Endodermal cell (in vitro differentiated cells): ENCODE results near the gene ENTPD2. TPM values are rescaled to one million over a fixed set of nuclear protein-coding genes. Genes with fewer than 3 reads are reported as not detected.

Source experiments
- DNase-seq: peaks from one replicate; pipeline ENCODE4 v3.0.0-alpha.2; 2017
- H3K27ac ChIP-seq: 2 replicates; pipeline ENCODE4 v1.5.1; 2013; ENCODE audit warnings: mild to moderate bottlenecking, low read depth, low read length, moderate library complexity
- H3K27me3 ChIP-seq: 2 replicates; pipeline ENCODE4 v1.6.1; 2013; ENCODE audit warnings: mild to moderate bottlenecking, low read length, moderate library complexity; ENCODE audit not compliant: insufficient read depth, control insufficient read depth, poor library complexity, severe bottlenecking
- H3K36me3 ChIP-seq: 2 replicates; pipeline ENCODE4 v1.7.0; 2013; ENCODE audit warnings: mild to moderate bottlenecking, low read length, moderate library complexity; ENCODE audit not compliant: control insufficient read depth, insufficient read depth
- H3K4me1 ChIP-seq: one replicate; pipeline ENCODE4 v1.7.0; 2013; ENCODE audit warnings: low read length; ENCODE audit not compliant: control insufficient read depth, insufficient read depth
- H3K4me3 ChIP-seq: 2 replicates; pipeline ENCODE4 v1.5.1; 2013; ENCODE audit warnings: mild to moderate bottlenecking, low read length, moderate library complexity
- H3K9ac ChIP-seq: 2 replicates; pipeline ENCODE4 v1.6.1; 2013; ENCODE audit warnings: mild to moderate bottlenecking, low read length, moderate library complexity; ENCODE audit not compliant: poor library complexity, severe bottlenecking; ENCODE audit errors: extremely low read depth
- H3K9me3 ChIP-seq: 2 replicates; pipeline ENCODE4 v1.6.1; 2013; ENCODE audit warnings: mild to moderate bottlenecking, low read length, moderate library complexity; ENCODE audit not compliant: control insufficient read depth
- H3K27ac Mint-ChIP-seq: 2 replicates; pipeline ENCODE4 v1.8.0; 2020; ENCODE audit warnings: mixed read lengths
- H3K27me3 Mint-ChIP-seq: 2 replicates; pipeline ENCODE4 v1.8.0; 2021; ENCODE audit warnings: mild to moderate bottlenecking, mixed read lengths; ENCODE audit not compliant: insufficient read depth
- H3K36me3 Mint-ChIP-seq: 2 replicates; pipeline ENCODE4 v1.8.0; 2020; ENCODE audit warnings: low read depth, mixed read lengths
- H3K4me1 Mint-ChIP-seq: 2 replicates; pipeline ENCODE4 v1.8.0; 2020; ENCODE audit warnings: mixed read lengths
- H3K4me3 Mint-ChIP-seq: 2 replicates; pipeline ENCODE4 v1.8.0; 2020; ENCODE audit warnings: mild to moderate bottlenecking, moderate library complexity, mixed read lengths
- H3K9me3 Mint-ChIP-seq: 2 replicates; pipeline ENCODE4 v1.8.0; 2020; ENCODE audit warnings: mild to moderate bottlenecking, mixed read lengths
- CTCF ChIP-seq: fragments of 200-600 bp; sonication (generic); conservative IDR thresholded peaks from 2 replicates; pipeline ENCODE4 v1.5.0; 2021; ENCODE audit warnings: antibody characterized with exemption, mild to moderate bottlenecking
- whole genome bisulfite sequencing, 2 experiments: methylation state at CpG; one replicate each; pipeline versions ENCODE4 v1.1.5 to v1.1.7; 2013; ENCODE audit warnings: missing lambda C conversion rate in 2 of 2, mixed read lengths in 1 of 2; ENCODE audit not compliant: insufficient coverage in 1 of 2, insufficient read length in 1 of 2; 5-methylcytosine and 5-hydroxymethylcytosine counted together
- total RNA-seq, 2 donors: library from RNA; stranded (reverse); fragmentation: NEBNext Ultra II Directional in 1 of 2; extraction: Animal tissue kit (Norgen Biotek cat#: 25700) in 1 of 2; gene quantifications; 2 replicates in 1 of 2; 3 replicates in 1 of 2; pipeline ENCODE4 v1.2.1, GENCODE V29; 2021

ENTPD2 gene
- total RNA-seq, 2 donors from 2014 or later: 1.2 to 2.4 TPM

GRCh38 chr9:137083394-137084004 lies 29.6 kb upstream of the ENTPD2 start:
- DNase-seq: peak; percentile 80
- peaks cover 17% of the 10 kb centered on the region for H3K27me3 ChIP-seq
- H3K4me3 Mint-ChIP-seq: no peak overlapping the region
- WGBS, 2 experiments: 61 to 70% methylated on average over 11 to 12 of the region's 12 CpGs
- H3K36me3 ChIP-seq: peaks cover under 1% of the 10 kb centered on the region
- no peaks in the 10 kb centered on the region for H3K9me3 ChIP-seq
- no peaks in the 10 kb centered on the region for H3K4me1 ChIP-seq
- H3K36me3 Mint-ChIP-seq: peaks cover 2% of the 10 kb centered on the region
- no peaks in the 10 kb centered on the region for H3K9me3 Mint-ChIP-seq
- peaks cover 16% of the 10 kb centered on the region for H3K27me3 Mint-ChIP-seq
- no peak overlapping the region for H3K27ac ChIP-seq
- H3K9ac ChIP-seq: no peak overlapping the region
- TF ChIP-seq CTCF: no peak
- H3K4me3 ChIP-seq: no peak overlapping the region
- no peak overlapping the region for H3K27ac Mint-ChIP-seq
- H3K4me1 Mint-ChIP-seq: peaks cover 10% of the 10 kb centered on the region

GRCh38 chr9:137082925-137083290 lies 29.0 kb upstream of the ENTPD2 start:
- Mint-ChIP-seq H3K36me3 (no peaks in the 10 kb centered on the region), H3K9me3 (no peaks in the 10 kb centered on the region), H3K4me1 (peaks cover 9% of the 10 kb centered on the region), H3K27ac (no peak overlapping the region), H3K4me3 (no peak overlapping the region), H3K27me3 (peaks cover 22% of the 10 kb centered on the region)
- 91 to 97% methylated on average over 7 to 8 of the region's 8 CpGs for WGBS, 2 experiments
- H3K4me3 ChIP-seq: no peak overlapping the region
- H3K27me3 ChIP-seq: peaks cover 23% of the 10 kb centered on the region
- no peak overlapping the region for H3K9ac ChIP-seq
- no peak for DNase-seq
- no peaks in the 10 kb centered on the region for H3K4me1 ChIP-seq
- H3K9me3 ChIP-seq: no peaks in the 10 kb centered on the region
- no peak overlapping the region for H3K27ac ChIP-seq
- no peaks in the 10 kb centered on the region for H3K36me3 ChIP-seq
- TF ChIP-seq CTCF: no peak

DNA sequence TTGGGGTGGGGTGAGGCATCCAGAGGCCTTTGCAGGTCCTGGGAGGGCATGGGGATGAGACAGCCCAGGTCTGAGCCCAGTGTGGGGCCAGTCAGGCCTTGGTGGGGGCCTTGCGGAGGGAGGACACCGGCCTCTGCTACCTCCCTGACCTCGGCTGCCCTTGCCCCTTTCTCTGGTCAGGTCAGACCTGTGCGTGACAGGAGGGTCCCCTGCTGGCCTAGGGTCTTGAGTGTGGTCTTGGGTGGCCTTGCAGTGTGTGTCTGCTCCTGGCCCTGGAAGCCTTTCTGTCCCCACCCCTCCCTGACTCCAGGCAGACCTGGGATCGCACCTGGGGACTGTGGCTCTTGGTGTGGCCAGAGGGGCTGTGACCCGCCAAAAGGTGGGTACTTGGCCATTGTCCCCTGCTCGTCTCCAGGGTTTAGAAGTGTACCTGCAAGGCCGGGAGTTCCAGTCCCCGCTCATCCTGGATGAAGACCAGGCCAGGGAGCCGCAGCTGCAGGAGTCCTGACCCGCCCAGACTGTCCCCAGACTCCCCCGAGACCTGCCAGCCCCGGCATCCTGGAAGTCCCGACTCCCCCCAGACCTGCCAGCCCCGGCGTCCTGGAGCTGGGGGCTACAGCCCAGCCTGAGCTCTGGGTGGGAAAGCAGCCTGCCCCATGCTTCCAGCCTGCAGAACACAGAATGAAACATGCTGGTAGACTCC lies 28.5 kb upstream of the ENTPD2 start:
- 95 to 97% methylated on average over 11 to 16 of the region's 16 CpGs for WGBS, 2 experiments
- Mint-ChIP-seq H3K27ac (no peak overlapping the region), H3K4me1 (peaks cover 3% of the 10 kb centered on the region), H3K27me3 (peaks cover 24% of the 10 kb centered on the region), H3K4me3 (no peak overlapping the region), H3K36me3 (no peaks in the 10 kb centered on the region), H3K9me3 (no peaks in the 10 kb centered on the region)
- H3K9me3 ChIP-seq: no peaks in the 10 kb centered on the region
- H3K9ac ChIP-seq: no peak overlapping the region
- H3K36me3 ChIP-seq: no peaks in the 10 kb centered on the region
- no peak overlapping the region for H3K4me3 ChIP-seq
- no peak for DNase-seq
- no peak for TF ChIP-seq CTCF
- H3K27ac ChIP-seq: no peak overlapping the region
- H3K4me1 ChIP-seq: no peaks in the 10 kb centered on the region
- H3K27me3 ChIP-seq: peaks cover 27% of the 10 kb centered on the region
